Measurements from ENCODE around the gene MOB3A. TPM values are rescaled to one million over a fixed set of nuclear protein-coding genes. Genes with fewer than 3 reads are reported as not detected.
"Not testable (repeated sequence)": the region's sequence is repeated elsewhere in the genome, so short reads cannot be mapped to it uniquely, and the experiment has no call there.

The MOB3A gene
- total RNA-seq, 4 donors from 2014 or later: 18.7 to 74.2 (median 46.1) TPM

- TF ChIP-seq POLR2AphosphoS5 (IDR thresholded peaks at IDR 0.05): no peak
- no peak for TF ChIP-seq CTCF (IDR thresholded peaks at IDR 0.05)
- TF ChIP-seq EP300 (IDR thresholded peaks at IDR 0.05; ENCODE audit: low read depth): no peak
- TF ChIP-seq POLR2A (IDR thresholded peaks at IDR 0.05): no peak
- DNase-seq: no peak
- whole genome bisulfite sequencing, 2 donors (ENCODE audit: low coverage in 1 of 2): 96% methylated on average over 28 of the region's 28 CpGs; no CpG with 5 or more reads in 1 of the 2 donors
- in situ Hi-C loops (cut with MboI; ENCODE audit: low pct_ligation_motif_present in 1 of 4, low pct_unique_long_range_greater_than_20kb in 1 of 4, low sequenced_read_pairs in 3 of 4): no loop called here
- Histone ChIP-seq H3K4me3 (no peak overlapping the region), H3K4me1 (no peaks in the 10 kb centered on the region), H3K27me3 (no peaks in the 10 kb centered on the region), H3K36me3 (peaks cover 0 to 53% (median 23%) of the 10 kb centered on the region in 4 donors), H3K27ac (no peak overlapping the region), H3K9me3 (no peaks in the 10 kb centered on the region)
- intact Hi-C loops (cut with DNase I; ENCODE audit: low total_unique reads): no loop called here
Observed at GRCh38 chr19:2129892-2130770, 34.0 kb upstream of the MOB3A start.

GRCh38 chr19:2129486-2129885 is 33.4 kb upstream of the MOB3A start:
- no peak overlapping the region for H3K4me3 ChIP-seq
- H3K9me3 ChIP-seq: no peaks in the 10 kb centered on the region
- DNase-seq: no peak
- peaks cover 0 to 53% (median 24%) of the 10 kb centered on the region in 4 donors for H3K36me3 ChIP-seq
- H3K27me3 ChIP-seq: no peaks in the 10 kb centered on the region
- 94% methylated on average over 11 of the region's 11 CpGs; no CpG with 5 or more reads in 1 of the 2 donors for WGBS, 2 donors (ENCODE audit: low coverage in 1 of 2)
- no peak for TF ChIP-seq EP300 (IDR thresholded peaks at IDR 0.05; ENCODE audit: low read depth)
- no peak for TF ChIP-seq POLR2AphosphoS5 (IDR thresholded peaks at IDR 0.05)
- TF ChIP-seq CTCF (IDR thresholded peaks at IDR 0.05): no peak
- no peak for TF ChIP-seq POLR2A (IDR thresholded peaks at IDR 0.05)
- no peaks in the 10 kb centered on the region for H3K4me1 ChIP-seq
- in situ Hi-C loops (cut with MboI; ENCODE audit: low pct_ligation_motif_present in 1 of 4, low pct_unique_long_range_greater_than_20kb in 1 of 4, low sequenced_read_pairs in 3 of 4): no loop called here
- no peak overlapping the region for H3K27ac ChIP-seq
- intact Hi-C loops (cut with DNase I; ENCODE audit: low total_unique reads): no loop called here

GRCh38 chr19:2129022-2129421 is 32.9 kb upstream of the MOB3A start:
- H3K9me3 ChIP-seq: no peaks in the 10 kb centered on the region
- in situ Hi-C loops (cut with MboI; ENCODE audit: low pct_ligation_motif_present in 1 of 4, low pct_unique_long_range_greater_than_20kb in 1 of 4, low sequenced_read_pairs in 3 of 4) (no loop called here), intact Hi-C loops (cut with DNase I; ENCODE audit: low total_unique reads) (no loop called here)
- no peak overlapping the region for H3K4me3 ChIP-seq
- H3K27me3 ChIP-seq: no peaks in the 10 kb centered on the region
- peaks cover 0 to 53% (median 24%) of the 10 kb centered on the region in 4 donors for H3K36me3 ChIP-seq
- WGBS, 2 donors (ENCODE audit: low coverage in 1 of 2): 93% methylated on average over 11 of the region's 21 CpGs; no CpG with 5 or more reads in 1 of the 2 donors
- no peak overlapping the region for H3K27ac ChIP-seq
- no peak for DNase-seq
- H3K4me1 ChIP-seq: no peaks in the 10 kb centered on the region
- TF ChIP-seq EP300 (IDR thresholded peaks at IDR 0.05; ENCODE audit: low read depth): no peak
- TF ChIP-seq POLR2A (IDR thresholded peaks at IDR 0.05): no peak
- TF ChIP-seq POLR2AphosphoS5 (IDR thresholded peaks at IDR 0.05): no peak
- no peak for TF ChIP-seq CTCF (IDR thresholded peaks at IDR 0.05)

GRCh38 chr19:2128252-2128651 is 32.1 kb upstream of the MOB3A start:
- H3K9me3 ChIP-seq; H3K4me3 ChIP-seq; H3K27ac ChIP-seq; in situ Hi-C loops (cut with MboI; ENCODE audit: low pct_ligation_motif_present in 1 of 4, low pct_unique_long_range_greater_than_20kb in 1 of 4, low sequenced_read_pairs in 3 of 4); H3K4me1 ChIP-seq; DNase-seq; intact Hi-C loops (cut with DNase I; ENCODE audit: low total_unique reads); H3K27me3 ChIP-seq: not testable (repeated sequence)
- 92% methylated on average over 16 of the region's 34 CpGs; no CpG with 5 or more reads in 1 of the 2 donors for WGBS, 2 donors (ENCODE audit: low coverage in 1 of 2)
- peaks cover 0 to 53% (median 21%) of the 10 kb centered on the region in 4 donors for H3K36me3 ChIP-seq

Measured in transverse colon (tissue), 4 donors.